Cardiac fibroblast (primary cell): ENCODE measurements around the gene ANO6.

Source experiments
- DNase-seq, 2 donors: peaks; one replicate each; pipeline versions ENCODE4 v3.0.0 to v3.0.0-alpha.2; 2010; ENCODE audit warnings: low read depth in 2 of 2
- H3K4me3 ChIP-seq, 2 donors: replicated peaks in 1 of 2; 1 replicate in 1 of 2; 2 replicates in 1 of 2; pipeline ENCODE4 v1.5.1; 2011; ENCODE audit warnings: low read depth in 2 of 2, low read length in 2 of 2, mild to moderate bottlenecking in 2 of 2, moderate library complexity in 1 of 2
- TF ChIP-seq, protein P1 (sequence below): IDR thresholded peaks from one replicate; pipeline ENCODE4 v1.5.1; 2011; ENCODE audit warnings: low read depth, mild to moderate bottlenecking, low read length, inconsistent platforms

Gene ANO6

DNA sequence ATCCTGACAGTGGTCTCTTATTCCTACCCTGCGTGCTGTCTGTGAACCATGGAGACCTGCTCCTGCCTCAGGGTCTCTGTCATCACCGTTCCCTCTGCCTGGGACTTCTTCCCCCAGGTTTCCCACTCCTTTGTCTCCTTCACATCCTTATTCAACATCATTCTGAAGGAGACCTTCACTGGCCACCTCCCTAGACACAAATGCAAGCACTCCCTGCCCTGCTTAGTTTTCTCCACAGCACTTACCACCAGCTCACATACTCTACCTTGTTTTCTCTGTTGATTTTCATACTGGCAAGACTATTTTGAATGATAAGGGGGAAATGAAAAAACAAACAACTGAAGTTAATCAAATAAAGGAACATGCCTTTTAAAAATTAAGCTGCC is 192.8 kb downstream of the ANO6 start:
- no peak for DNase-seq
- H3K4me3 ChIP-seq: no peak overlapping the region
- TF ChIP-seq, protein P1, sequence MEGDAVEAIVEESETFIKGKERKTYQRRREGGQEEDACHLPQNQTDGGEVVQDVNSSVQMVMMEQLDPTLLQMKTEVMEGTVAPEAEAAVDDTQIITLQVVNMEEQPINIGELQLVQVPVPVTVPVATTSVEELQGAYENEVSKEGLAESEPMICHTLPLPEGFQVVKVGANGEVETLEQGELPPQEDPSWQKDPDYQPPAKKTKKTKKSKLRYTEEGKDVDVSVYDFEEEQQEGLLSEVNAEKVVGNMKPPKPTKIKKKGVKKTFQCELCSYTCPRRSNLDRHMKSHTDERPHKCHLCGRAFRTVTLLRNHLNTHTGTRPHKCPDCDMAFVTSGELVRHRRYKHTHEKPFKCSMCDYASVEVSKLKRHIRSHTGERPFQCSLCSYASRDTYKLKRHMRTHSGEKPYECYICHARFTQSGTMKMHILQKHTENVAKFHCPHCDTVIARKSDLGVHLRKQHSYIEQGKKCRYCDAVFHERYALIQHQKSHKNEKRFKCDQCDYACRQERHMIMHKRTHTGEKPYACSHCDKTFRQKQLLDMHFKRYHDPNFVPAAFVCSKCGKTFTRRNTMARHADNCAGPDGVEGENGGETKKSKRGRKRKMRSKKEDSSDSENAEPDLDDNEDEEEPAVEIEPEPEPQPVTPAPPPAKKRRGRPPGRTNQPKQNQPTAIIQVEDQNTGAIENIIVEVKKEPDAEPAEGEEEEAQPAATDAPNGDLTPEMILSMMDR: no peak

DNA sequence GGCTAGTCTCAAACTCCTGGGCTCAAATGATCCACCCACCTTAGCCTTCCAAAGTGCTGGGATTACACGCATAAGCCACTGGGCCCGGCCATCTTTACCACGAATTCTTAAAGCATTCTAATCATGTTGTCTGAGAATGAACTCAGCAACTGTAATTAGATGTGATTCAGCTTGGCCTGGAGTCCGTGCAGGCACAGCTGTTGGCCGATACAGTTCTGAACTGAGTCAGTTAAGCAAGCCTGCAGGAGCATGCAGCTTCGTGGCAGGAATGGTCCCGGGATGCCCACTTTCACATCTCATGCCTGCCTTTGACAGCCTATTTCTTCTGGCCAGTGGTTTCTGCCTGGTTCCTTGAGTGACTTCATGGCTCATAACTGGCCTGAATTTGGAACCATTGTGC is 194.1 kb downstream of the ANO6 start:
- TF ChIP-seq, protein P1: no peak
- no peak overlapping the region for H3K4me3 ChIP-seq
- DNase-seq: peak; percentile 45 to 61

DNA sequence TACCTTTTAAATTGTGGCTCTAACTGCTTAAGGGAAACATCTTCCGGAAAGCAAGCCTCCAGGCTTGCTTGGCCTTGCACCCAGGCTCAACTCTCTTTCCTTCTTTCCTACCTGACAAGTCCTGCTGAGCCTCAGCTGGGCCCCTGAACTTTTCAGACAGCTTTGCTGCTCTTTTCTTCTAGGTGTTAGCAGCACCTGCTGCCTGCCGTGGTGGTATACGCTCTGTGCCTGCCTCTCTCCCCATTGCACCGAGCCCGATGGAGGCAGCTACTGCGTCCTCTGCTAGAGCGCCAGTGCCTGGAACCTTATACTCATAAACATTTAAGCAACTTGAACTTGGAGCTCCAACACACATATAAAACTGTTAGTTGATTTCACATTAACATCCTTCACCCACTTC is 195.7 kb downstream of the ANO6 start:
- H3K4me3 ChIP-seq: no peak overlapping the region
- TF ChIP-seq, protein P1: no peak
- no peak for DNase-seq

DNA sequence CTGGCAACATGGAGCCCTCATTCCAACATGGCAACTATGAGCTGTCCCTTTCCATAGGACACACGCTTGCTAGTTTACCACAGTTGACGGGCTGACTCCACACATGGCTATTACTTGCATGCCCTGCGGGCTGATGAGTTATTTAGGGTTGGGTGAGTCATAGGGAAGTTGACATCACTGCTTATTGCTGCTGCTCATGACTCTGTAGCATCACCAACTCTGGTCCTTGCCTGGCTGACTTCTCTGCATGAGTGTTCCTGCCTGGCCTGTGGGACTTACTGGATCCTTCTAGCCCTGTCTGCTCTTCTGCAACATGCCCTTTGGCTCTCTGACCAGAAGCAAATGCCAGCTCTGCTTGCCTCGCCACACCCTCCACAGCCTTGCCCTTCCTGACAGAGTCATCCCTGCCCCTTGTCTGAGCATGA is 199.5 kb downstream of the ANO6 start:
- DNase-seq: peak; percentile 91 to 99
- no peak overlapping the region for H3K4me3 ChIP-seq
- TF ChIP-seq, protein P1: no peak

DNA sequence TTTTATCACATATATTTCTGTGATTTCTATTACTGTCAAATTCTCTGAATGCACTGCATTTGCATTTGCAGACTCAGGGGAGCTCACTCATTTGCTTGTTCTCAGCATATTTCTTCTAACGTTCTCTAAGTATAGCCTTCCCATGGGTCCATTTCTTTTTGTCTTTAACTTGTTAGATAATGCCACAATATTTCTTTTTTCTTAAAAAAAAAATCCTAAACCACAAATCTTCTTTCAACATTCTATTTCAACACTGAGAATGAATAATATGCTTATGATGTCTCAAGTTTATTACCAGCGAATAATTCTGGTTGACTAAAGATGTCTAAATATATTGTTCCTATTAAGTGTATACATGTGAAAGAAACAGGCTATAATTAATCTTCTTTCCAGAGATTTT is 200.2 kb downstream of the ANO6 start:
- peak in 1 of 2 donors; percentile 26 for DNase-seq
- H3K4me3 ChIP-seq: no peak overlapping the region
- TF ChIP-seq, protein P1: no peak

DNA sequence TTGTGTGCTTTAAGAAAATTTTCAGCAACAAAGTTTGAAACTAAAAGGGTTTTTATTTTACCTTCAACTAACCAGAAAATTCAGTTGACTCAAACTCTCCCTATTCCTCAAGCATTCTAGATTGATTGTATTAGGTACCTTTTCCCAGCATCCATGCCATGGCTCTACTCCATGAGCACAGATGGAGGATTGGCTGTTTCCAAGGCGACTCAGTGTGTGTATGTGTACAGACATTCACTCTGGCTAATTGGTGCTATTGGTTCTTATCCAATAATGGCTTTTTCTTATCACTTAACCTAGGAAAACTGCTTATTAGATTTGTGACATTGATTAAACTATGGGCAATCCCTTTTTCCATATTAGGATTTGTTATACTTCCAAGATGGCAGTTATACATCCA is 202.6 kb downstream of the ANO6 start:
- DNase-seq: no peak
- TF ChIP-seq, protein P1: no peak
- no peak overlapping the region for H3K4me3 ChIP-seq

DNA sequence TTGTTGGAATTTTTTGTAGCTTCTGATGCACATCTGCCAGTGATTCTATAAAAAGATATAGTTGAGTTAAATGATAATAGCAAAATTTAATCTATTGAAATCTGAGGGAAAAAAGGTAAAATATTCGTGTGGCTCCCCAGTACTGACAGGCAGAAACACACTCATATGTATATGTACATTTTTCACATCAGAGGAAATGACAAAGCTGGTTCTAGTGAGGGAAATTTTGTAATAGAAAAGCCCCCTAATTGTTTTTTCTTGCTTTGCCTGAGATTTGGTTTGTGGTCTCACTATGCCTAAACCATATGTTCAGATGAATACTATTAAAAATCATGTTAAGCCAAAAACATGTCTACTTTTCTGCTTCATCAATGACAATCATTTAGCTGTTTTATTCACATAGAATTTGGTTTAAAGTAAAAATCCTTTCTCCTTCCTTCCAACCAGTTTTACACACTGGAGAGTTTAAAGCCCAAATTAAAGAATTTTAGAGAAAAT is 203.5 kb downstream of the ANO6 start:
- no peak overlapping the region for H3K4me3 ChIP-seq
- TF ChIP-seq, protein P1: no peak
- DNase-seq: no peak
